Adipose tissue (tissue), 3 donors: Measurements from ENCODE around the gene RCSD1. TPM values are rescaled to one million over a fixed set of nuclear protein-coding genes. Genes with fewer than 3 reads are reported as not detected.

Experiments used
- H3K27ac ChIP-seq: one replicate; pipeline ENCODE4 v1.5.1; 2013; ENCODE audit warnings: low read depth, low read length
- WGBS, 3 donors: extraction: QIAGEN DNeasy Blood & Tissue Kit; methylation state at CpG; one replicate each; pipeline ENCODE4 v1.1.7; 2013; 5-methylcytosine and 5-hydroxymethylcytosine counted together
- polyA plus RNA-seq, 3 donors: library from polyadenylated mRNA; stranded (reverse); fragments of 200-250 nt; gene quantifications; one replicate each; pipeline ENCODE4 v1.2.3, GENCODE V29; 2013
- donor health status: healthy with polysubstance abuse.
- donor health status: Bipolar disorder and iron deficiency.
- donor health status: healthy.

RCSD1 gene
- polyA plus RNA-seq, 3 donors = 2.2 to 13.5 (median 6.7) TPM

DNA sequence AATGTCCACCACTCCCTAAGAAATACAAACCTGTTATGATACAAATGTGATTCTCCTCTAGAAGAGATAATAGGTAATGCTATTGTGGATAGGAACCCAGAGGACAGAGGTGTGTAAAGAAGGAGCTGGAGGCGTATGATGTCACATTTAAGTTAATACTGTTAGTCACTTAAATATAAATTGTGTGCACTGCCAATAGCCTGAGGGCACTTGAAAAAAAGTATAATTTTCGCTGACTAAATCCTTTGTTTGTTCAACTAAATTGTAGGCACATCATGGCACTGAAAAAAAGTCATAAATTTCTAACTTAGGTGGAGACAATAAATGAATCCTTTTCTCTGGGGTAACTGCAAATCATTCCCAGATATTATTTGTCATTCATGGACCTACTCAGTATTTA is 4.4 kb downstream of the RCSD1 start:
- 90 to 91% (median 90%) methylated on average over 2 of the region's 2 CpGs for WGBS, 3 donors

DNA sequence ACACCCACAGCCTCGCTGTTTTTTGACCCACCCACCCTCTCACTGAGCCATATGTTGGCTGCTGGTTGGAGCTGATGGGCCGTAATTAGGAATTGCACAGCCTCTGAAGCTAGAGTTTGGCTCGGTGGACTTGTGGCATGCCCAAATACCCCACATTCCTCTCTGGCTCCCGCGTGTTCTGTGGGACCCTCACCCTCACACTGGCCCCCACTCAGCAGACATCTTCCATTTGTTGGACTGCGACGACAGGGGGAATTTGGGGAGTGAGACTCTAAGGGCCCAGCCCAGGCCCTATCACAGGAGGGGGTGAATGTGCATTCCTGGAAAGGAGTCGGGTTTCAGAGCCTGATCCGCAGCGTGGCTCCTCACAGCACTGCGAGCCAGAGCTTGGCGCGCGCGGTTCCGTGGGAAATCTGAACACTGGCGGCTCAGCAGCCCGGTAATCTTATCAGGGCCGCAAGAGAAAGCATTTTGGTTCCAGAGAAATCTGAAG is 5.2 kb downstream of the RCSD1 start:
- H3K27ac ChIP-seq = no peak overlapping the region
- 26 to 59% (median 57%) methylated on average over 19 of the region's 19 CpGs for WGBS, 3 donors

More for the DNA sequence above, 4.4 kb downstream of the RCSD1 start:
- H3K27ac ChIP-seq = no peak overlapping the region

DNA sequence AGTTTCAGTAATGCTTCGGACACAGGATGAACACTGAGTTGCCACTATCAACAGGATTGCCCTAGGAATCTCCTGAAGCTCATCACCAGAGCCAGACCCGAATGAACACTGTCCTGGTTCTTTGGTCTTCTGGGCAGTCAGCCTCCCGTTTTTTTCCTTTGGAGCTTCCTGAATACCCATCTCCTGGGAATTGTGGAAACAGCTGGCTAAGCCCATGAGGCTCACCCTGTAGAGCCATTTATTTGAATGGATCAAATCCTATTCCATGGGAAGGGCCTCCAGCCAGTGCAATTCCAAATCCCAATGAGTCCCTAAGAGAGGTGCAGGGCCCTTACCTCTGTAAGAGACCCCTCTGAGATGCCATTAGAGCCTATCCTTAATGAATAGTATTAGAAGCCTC is 5.9 kb downstream of the RCSD1 start:
- H3K27ac ChIP-seq = no peak overlapping the region
- 61 to 79% (median 65%) methylated on average over 3 of the region's 3 CpGs for WGBS, 3 donors

GRCh38 chr1:167638064-167638463 is 8.0 kb downstream of the RCSD1 start:
- no peak overlapping the region for H3K27ac ChIP-seq
- WGBS, 3 donors = 65 to 76% (median 73%) methylated on average over 5 of the region's 5 CpGs

- 85 to 94% (median 93%) methylated on average over 8 of the region's 8 CpGs for WGBS, 3 donors
- no peak overlapping the region for H3K27ac ChIP-seq
Observed at GRCh38 chr1:167640051-167640450, 10.0 kb downstream of the RCSD1 start.

DNA sequence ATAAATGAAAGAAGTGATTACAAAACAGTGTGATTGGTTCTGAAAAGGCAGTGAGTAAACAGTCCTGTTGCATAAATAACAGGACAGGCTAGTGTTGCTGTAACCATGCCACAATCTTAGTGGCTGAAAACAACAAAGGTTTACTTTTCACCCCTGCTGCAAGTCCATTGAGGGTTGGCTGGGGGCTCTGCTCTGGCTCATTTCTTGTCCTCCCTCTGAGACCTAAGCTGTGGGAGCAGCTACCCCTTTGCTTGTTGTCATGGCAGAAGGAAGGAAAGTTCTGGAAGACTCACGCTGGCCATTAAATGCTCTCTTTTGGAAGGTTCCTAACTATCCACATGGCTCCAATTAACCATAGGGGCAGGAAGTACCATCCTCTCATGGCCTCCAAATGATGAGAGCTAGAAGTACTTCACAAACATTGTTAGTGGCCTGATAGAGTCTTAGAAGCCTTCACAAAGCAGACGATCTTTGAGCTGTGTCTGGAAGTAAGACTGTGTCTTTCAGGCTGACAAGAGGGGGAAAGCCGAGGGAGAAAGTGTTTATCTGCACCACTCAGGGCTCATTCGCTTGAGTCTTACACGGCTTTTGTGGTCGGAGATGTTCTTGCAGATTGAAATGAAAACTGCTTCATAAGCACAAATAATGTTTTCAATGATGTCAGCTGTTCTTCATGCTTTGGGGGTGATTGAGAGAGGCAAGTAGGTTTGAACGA is 11.9 kb downstream of the RCSD1 start:
- WGBS, 3 donors = 69 to 81% (median 70%) methylated on average over 7 of the region's 7 CpGs
- H3K27ac ChIP-seq = no peak overlapping the region

DNA sequence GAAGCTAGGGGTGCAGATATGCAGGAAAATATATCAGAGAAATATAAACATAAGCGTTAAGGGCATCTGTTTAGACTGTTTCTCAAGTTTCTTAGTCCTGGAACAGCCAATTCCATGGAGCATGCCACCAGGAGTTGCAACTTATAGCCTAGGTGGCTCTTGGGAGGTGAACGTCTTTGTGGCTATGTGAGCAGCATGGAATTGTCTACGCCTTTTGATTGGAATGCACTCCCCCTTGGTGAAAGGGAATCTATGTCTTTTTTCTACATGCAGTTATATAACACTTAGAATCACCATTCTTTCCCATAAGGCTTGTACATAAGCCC is 12.4 kb downstream of the RCSD1 start:
- 66 to 87% (median 66%) methylated on average over 3 of the region's 3 CpGs for WGBS, 3 donors

GRCh38 chr1:167643441-167643840 is 13.4 kb downstream of the RCSD1 start:
- WGBS, 3 donors = 55 to 81% (median 68%) methylated on average over 3 of the region's 3 CpGs
- no peak overlapping the region for H3K27ac ChIP-seq

More for the DNA sequence above, 12.4 kb downstream of the RCSD1 start:
- H3K27ac ChIP-seq = no peak overlapping the region

GRCh38 chr1:167644551-167644950 is 14.5 kb downstream of the RCSD1 start:
- H3K27ac ChIP-seq = no peak overlapping the region
- WGBS, 3 donors = 73 to 83% (median 78%) methylated on average over 4 of the region's 4 CpGs

GRCh38 chr1:167645140-167645541 is 15.1 kb downstream of the RCSD1 start:
- no peak overlapping the region for H3K27ac ChIP-seq
- WGBS, 3 donors = 63 to 70% (median 66%) methylated on average over 3 of the region's 3 CpGs

GRCh38 chr1:167645625-167646414 is 15.8 kb downstream of the RCSD1 start:
- WGBS, 3 donors = 78 to 91% (median 86%) methylated on average over 15 of the region's 15 CpGs
- no peak overlapping the region for H3K27ac ChIP-seq

DNA sequence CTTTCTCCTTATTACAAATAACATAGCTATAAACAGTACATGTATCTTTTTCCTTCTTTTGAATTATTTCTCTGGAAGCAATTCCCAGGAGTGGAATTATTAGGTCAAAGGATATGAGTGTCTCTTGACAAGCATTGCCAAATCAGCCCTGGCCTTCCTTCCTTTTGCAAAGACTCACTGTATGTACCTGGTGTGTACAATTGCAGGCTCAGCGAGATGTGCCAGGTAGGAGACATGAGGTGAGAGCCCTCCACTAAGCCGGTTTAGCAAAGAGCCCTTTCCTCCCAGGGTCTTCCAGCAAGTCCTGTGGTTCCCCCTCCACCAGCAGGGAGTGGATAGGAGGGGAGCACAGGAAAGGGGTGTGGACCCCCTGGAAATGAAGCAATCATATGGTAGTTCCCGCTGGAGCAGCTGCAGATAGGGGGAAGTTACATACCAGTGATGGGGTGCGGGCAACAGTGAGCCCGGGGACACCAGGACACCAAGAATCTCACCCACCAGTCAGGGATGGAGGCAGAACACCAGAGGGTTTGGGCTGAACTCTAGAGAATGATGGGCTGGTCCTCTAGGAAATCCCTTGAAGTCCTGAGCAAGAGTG is 18.3 kb downstream of the RCSD1 start:
- WGBS, 3 donors = 54 to 86% (median 60%) methylated on average over 5 of the region's 5 CpGs
- no peak overlapping the region for H3K27ac ChIP-seq

DNA sequence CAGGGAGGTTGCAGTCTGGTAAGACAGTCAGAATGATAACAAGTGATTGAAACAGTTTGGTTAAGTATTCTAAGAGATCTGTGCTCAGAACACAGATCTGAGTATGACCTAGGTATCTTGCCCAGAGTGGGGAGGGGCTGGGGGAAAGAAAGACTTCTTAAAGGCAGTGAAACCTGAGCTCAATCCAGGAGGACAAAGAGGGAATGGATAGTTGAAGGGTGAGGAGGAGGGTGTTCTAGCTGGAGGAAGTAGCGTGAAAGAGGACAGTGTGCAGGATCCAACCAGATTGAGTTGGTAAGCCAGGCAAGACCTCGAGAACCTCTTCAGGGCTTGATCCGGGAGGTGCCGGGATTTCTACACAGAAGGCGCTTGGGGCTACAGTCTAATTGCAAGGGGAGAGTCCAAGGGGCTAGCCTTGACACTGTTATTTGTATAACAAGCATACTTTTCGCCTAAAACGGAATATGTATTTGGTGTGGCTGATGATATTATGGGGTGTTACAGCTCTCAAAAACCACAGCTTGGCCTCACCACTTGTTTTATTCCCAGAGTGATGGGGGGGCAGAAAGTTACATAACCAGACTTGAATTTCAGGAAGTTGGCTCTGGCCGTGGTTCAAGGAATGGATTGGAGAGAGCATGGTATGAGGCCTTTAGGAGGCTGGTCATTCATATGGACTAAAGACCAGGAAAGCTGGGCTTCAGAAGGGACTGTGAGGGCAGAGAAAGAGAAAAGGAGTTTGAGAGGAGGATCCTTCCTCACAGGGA is 19.1 kb downstream of the RCSD1 start:
- WGBS, 3 donors = 41 to 83% (median 55%) methylated on average over 8 of the region's 8 CpGs
- H3K27ac ChIP-seq = no peak overlapping the region

DNA sequence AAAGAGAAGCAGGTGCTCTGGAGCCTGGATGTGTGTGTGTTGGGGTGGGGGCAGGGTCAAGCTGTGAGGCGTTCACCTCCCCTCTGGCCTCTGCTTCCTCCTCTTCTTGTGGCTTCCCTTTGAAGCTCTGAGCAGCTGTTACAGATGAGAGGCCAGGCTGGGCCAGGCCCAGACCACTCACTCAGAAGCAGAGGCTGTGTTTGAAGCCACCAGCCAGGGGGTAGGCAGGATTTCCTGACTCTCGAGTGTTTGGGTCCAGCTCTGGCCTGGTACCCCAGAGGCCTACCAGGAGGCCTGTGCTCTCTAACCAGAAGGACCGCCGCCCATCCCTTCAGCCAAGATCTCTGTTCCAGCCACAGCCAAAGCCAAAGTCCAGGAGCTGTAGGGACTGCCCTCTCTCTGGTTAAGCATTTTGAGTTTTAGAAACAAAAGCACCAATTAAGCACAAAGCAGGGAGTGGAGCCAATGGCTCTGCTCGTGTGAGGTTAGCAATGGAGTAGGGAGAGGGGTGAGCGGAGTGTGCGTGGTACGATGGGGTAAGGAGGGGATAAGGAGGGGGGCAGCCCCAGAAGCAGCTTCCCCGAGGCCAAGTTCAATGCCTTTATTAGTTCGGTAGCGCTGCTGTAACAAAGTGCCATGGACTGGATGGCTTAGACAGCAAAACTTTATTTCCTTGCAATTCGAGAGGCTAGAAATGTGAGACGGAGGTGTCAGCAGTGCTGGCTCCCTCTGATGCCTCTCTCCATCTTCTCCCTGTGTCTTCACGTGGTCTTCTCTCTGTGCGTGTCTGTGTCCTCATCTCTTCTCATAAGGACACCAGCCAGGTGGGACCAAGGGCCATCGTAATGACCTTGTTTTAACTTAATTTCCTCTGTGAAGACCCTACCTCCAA is 20.5 kb downstream of the RCSD1 start:
- 63 to 79% (median 66%) methylated on average over 16 of the region's 16 CpGs for WGBS, 3 donors
- H3K27ac ChIP-seq = no peak overlapping the region

DNA sequence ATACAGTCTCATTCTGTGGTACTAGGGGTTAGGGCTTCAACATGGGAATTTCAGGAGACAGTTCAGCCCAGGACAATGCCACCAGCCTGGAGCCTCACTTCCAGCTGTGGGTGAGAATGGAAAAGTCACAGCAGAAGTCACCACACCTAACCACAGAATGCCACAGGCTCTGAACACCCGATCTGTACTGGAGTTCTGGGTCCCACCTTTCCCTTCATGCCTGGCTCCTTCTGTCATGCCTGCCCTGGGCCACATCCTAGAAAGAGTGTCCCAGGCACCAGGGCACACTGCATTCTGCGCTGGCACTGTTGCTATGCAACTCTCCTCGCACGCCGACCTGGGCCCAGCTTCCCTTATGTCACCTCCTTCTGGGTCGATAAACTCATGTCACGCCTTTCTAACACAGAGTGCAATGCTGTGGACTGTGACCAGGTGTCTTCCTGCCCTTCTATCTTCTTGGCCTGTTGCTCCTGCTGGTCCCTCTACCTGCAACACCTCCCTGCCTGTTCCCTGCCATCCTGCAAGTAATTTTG is 21.2 kb downstream of the RCSD1 start:
- H3K27ac ChIP-seq = no peak overlapping the region
- 78 to 82% (median 81%) methylated on average over 7 of the region's 7 CpGs for WGBS, 3 donors

DNA sequence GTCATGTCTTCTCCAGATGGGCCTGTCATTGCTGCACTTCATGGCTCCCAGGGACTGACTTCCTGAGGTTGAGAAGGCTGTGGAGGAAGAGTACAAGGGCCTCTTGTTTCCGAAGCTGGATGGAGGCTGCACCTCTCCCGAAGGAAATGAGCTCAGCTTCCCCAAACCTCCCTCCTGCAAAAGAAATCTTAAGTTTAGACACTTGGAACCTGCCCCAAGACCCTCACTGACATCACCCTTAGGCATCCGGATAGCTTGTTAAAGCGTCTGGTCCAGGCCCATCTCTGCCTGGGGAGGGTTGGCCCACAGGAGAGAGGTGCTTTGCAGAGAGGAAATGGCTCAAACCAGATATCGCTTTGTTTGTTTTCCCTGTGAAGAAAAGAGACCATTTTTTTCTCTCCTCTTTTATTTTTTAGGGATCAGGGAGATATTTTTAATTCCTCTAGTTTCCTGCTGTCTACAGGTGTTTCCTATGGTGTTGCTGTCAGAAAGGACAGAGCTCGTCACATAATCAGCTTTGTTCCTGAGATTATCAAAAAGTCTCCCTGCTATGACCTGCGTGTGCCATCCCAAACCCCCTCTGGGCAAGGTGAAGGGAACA is 25.0 kb downstream of the RCSD1 start:
- 43 to 72% (median 54%) methylated on average over 7 of the region's 7 CpGs for WGBS, 3 donors
- H3K27ac ChIP-seq = no peak overlapping the region

DNA sequence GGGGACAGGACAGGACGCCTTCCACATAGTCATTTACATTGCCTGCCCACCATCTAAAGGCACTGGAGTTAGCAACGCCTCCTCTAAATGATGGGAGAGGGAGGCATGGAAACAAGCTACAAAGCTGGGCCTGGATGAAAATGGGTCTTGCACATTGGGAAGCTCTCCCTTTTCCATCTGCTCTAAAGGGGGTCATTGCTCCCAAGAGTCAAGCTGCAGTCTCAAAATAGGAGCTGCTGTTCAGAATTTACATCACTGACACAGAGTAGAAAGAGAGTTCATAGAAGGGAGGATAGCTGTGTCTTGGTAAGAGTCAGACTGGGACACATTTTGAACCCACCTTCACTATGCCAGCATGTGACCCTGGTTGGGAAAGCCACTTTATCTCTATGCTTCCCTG is 26.6 kb downstream of the RCSD1 start:
- no peak overlapping the region for H3K27ac ChIP-seq
- 86 to 96% (median 96%) methylated on average over 2 of the region's 2 CpGs for WGBS, 3 donors
